Activated CD4-positive, alpha-beta memory T cell treated with anti-CD3 and anti-CD28 coated beads, Interleukin-2, amount 10 ng/mL, durations not matched to agents 7 days and 5 days (primary cell): Measurements from ENCODE around the gene LANCL1. TPM values are rescaled to one million over a fixed set of nuclear protein-coding genes. Genes with fewer than 3 reads are reported as not detected.

Experiments
- CTCF ChIA-PET: fragments of 350-600 bp; sonication (Branson Sonifier 250); formaldehyde crosslinking; loops from one replicate; lab custom pipeline; 2021; ENCODE audit warnings: antibody characterized with exemption, inconsistent platforms; lab: Charles Lee
- POLR2A ChIA-PET: fragments of 350-600 bp; sonication (Branson Sonifier 250); formaldehyde crosslinking; loops from one replicate; lab custom pipeline; 2021; ENCODE audit warnings: antibody characterized with exemption; lab: Charles Lee
- DNase-seq: peaks from one replicate; pipeline ENCODE4 v3.0.0-alpha.2; 2020
- H3K27ac Mint-ChIP-seq: one replicate; pipeline ENCODE4 v1.8.0; 2021; ENCODE audit warnings: mild to moderate bottlenecking, mixed read lengths
- H3K27me3 Mint-ChIP-seq: one replicate; pipeline ENCODE4 v1.8.0; 2021; ENCODE audit warnings: mixed read lengths
- H3K36me3 Mint-ChIP-seq: one replicate; pipeline ENCODE4 v1.8.0; 2021; ENCODE audit warnings: low read depth, mixed read lengths
- H3K4me1 Mint-ChIP-seq: one replicate; pipeline ENCODE4 v1.8.0; 2021; ENCODE audit warnings: mixed read lengths
- H3K4me3 Mint-ChIP-seq: one replicate; pipeline ENCODE4 v1.8.0; 2021; ENCODE audit warnings: mild to moderate bottlenecking, mixed read lengths
- H3K9me3 Mint-ChIP-seq: one replicate; pipeline ENCODE4 v1.8.0; 2021; ENCODE audit warnings: mixed read lengths
- total RNA-seq, 2 experiments: library from RNA; stranded (reverse); gene quantifications; one replicate each; pipeline ENCODE4 v1.2.3, GENCODE V29; 2021

Gene LANCL1
- total RNA-seq, 2 experiments from 2014 or later: 40.0 to 43.5 TPM

- H3K27me3 Mint-ChIP-seq: no peaks in the 10 kb centered on the region
- H3K9me3 Mint-ChIP-seq: peaks cover 12% of the 10 kb centered on the region
- no peak for DNase-seq
- peaks cover 31% of the 10 kb centered on the region for H3K4me1 Mint-ChIP-seq
- H3K4me3 Mint-ChIP-seq: no peak overlapping the region
- CTCF ChIA-PET: interaction anchor here (1.1 to 2.7 kb wide), 2 partner anchors 23 to 36 kb away, joined by 4 to 9 read pairs; no protein-coding TSS in a partner anchor
- H3K27ac Mint-ChIP-seq: no peak overlapping the region
- POLR2A ChIA-PET: no interaction called here
- no peaks in the 10 kb centered on the region for H3K36me3 Mint-ChIP-seq
Observed at GRCh38 chr2:210480764-210481163, 4.2 kb upstream of the LANCL1 start.

GRCh38 chr2:210480079-210480478, 3.5 kb upstream of the LANCL1 start:
- Mint-ChIP-seq H3K27ac (no peak overlapping the region), H3K4me3 (no peak overlapping the region), H3K9me3 (peaks cover 12% of the 10 kb centered on the region), H3K27me3 (no peaks in the 10 kb centered on the region), H3K4me1 (peaks cover 35% of the 10 kb centered on the region), H3K36me3 (no peaks in the 10 kb centered on the region)
- no peak for DNase-seq
- ChIA-PET CTCF (interaction anchor here (1.1 to 2.7 kb wide), 2 partner anchors 23 to 36 kb away, joined by 4 to 9 read pairs; no protein-coding TSS in a partner anchor), POLR2A (no interaction called here)

- Mint-ChIP-seq H3K27me3 (no peaks in the 10 kb centered on the region), H3K36me3 (peaks cover 10% of the 10 kb centered on the region), H3K27ac (no peak overlapping the region), H3K4me1 (peaks cover 42% of the 10 kb centered on the region), H3K9me3 (peaks cover 5% of the 10 kb centered on the region), H3K4me3 (no peak overlapping the region)
- ChIA-PET POLR2A (no interaction called here), CTCF (no interaction called here)
- DNase-seq: no peak
Observed at GRCh38 chr2:210478661-210479060, 2.1 kb upstream of the LANCL1 start.

- DNase-seq: peak; percentile 21
- Mint-ChIP-seq H3K36me3 (peaks cover 20% of the 10 kb centered on the region), H3K9me3 (peaks cover 2% of the 10 kb centered on the region), H3K27me3 (no peaks in the 10 kb centered on the region), H3K27ac (peak overlapping the region; percentile 78), H3K4me3 (peak overlapping the region; percentile 99), H3K4me1 (peaks cover 49% of the 10 kb centered on the region)
- CTCF ChIA-PET: interaction anchor here (1.3 to 1.4 kb wide), 2 partner anchors 12 to 27 kb away, joined by 3 to 5 read pairs; no protein-coding TSS in a partner anchor
- POLR2A ChIA-PET: interaction anchor here (0.8 kb wide), 1 partner anchor 8 kb away, joined by 3 read pairs; no protein-coding TSS in a partner anchor
Observed at GRCh38 chr2:210477496-210477895, 937 bp upstream of the LANCL1 start.

GRCh38 chr2:210475706-210476105, 853 bp downstream of the LANCL1 start:
- Mint-ChIP-seq H3K4me1 (peaks cover 49% of the 10 kb centered on the region), H3K9me3 (no peaks in the 10 kb centered on the region), H3K36me3 (peaks cover 32% of the 10 kb centered on the region), H3K27me3 (no peaks in the 10 kb centered on the region), H3K4me3 (peak overlapping the region; percentile 66), H3K27ac (peak overlapping the region; percentile 69)
- ChIA-PET POLR2A (no interaction called here), CTCF (interaction anchor here (0.9 kb wide), 1 partner anchor 27 kb away, joined by 3 read pairs; no protein-coding TSS in a partner anchor)
- no peak for DNase-seq

DNA sequence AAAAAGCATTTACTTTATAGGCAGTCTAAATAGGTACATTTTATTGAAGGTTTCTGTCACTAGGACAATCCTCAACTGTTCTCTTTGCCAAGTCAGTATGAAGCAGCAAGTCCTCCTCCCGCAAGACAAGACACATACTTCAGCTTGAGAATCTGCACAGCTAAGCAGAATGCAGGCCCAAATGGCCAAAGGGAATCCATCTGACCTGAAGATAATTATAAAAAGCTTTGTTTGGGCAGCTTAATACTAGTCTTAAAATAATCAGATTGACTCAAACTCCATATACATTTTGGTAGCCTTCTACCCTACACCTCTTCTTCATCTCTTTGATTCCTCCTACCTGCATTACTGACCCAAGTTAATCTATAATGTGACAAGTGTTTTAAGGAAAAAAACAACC, 1.8 kb downstream of the LANCL1 start:
- no peak overlapping the region for H3K27ac Mint-ChIP-seq
- H3K4me1 Mint-ChIP-seq: peaks cover 42% of the 10 kb centered on the region
- no peaks in the 10 kb centered on the region for H3K9me3 Mint-ChIP-seq
- POLR2A ChIA-PET: no interaction called here
- peak overlapping the region; percentile 41 for H3K4me3 Mint-ChIP-seq
- DNase-seq: no peak
- peaks cover 37% of the 10 kb centered on the region for H3K36me3 Mint-ChIP-seq
- no peaks in the 10 kb centered on the region for H3K27me3 Mint-ChIP-seq
- CTCF ChIA-PET: no interaction called here

DNA sequence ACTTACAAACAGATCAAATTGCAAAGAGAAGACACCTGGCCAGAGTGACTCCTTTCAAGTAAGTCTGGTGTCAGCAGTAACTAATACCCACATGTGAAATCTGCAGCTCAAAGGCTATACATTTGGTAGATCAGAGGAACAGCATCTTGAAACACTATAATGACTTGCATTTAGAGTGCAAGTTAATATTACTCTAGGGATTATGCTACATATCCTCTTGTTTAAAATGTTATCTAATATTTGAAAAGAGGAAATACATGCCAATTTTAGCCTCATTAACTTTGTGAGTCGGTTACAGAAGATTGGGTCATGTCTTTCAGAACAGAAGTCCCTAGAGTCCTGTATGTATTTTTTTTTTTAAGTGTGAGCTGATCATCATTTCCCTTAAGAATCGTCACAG, 15.2 kb downstream of the LANCL1 start:
- DNase-seq: no peak
- no peak overlapping the region for H3K27ac Mint-ChIP-seq
- peaks cover 43% of the 10 kb centered on the region for H3K36me3 Mint-ChIP-seq
- H3K27me3 Mint-ChIP-seq: no peaks in the 10 kb centered on the region
- H3K9me3 Mint-ChIP-seq: no peaks in the 10 kb centered on the region
- no peak overlapping the region for H3K4me3 Mint-ChIP-seq
- ChIA-PET CTCF (no interaction called here), POLR2A (no interaction called here)
- no peaks in the 10 kb centered on the region for H3K4me1 Mint-ChIP-seq

DNA sequence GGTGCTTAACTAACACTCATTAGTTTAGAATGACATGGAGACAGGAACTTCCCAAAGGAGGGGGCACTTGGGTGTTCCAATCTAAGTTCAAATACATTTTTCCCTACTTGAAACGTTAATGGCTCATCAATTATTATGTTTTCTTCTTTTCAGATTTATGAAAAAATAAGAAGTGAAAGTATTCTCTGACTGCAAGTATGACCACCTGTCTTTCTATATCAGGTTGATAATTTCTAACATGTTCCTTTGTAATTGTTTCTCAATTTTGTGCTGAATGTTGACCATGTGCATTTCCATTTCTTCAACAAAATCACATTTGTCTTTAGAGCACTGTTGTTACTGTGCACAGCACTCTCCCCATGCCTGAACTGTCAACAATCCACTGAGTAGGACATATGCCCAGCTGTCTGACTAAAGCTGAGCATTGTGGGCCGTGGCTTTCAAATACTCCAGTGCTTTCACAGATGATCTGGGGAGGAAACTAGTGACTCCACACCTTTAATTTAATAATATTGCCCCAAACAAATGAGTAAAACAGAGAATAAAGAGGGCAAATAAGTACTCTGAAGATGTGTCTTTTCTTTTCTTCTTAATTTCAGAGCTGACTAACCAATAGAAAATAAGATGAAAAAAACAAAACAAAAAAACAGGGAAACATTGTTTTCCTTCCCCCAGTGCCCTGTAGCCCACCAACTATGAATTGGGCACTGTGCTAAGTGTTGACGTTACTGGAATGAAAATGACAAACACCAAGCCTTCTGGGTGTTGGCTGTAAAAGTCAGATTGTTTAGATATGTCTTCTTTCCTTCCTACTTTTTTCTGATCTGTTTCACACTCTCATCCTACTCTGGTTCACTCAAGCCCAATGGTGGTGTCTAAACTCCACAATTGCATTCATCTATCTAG, 16.0 kb downstream of the LANCL1 start:
- Mint-ChIP-seq H3K27me3 (no peaks in the 10 kb centered on the region), H3K36me3 (peaks cover 39% of the 10 kb centered on the region), H3K9me3 (no peaks in the 10 kb centered on the region), H3K4me1 (no peaks in the 10 kb centered on the region), H3K27ac (no peak overlapping the region), H3K4me3 (no peak overlapping the region)
- no peak for DNase-seq
- ChIA-PET CTCF (interaction anchor here (0.6 kb wide), 2 partner anchors 7 to 75 kb away, joined by 3 read pairs; no protein-coding TSS in a partner anchor), POLR2A (no interaction called here)

- CTCF ChIA-PET: interaction anchor here (0.6 kb wide), 1 partner anchor 8 kb away, joined by 3 read pairs; no protein-coding TSS in a partner anchor
- Mint-ChIP-seq H3K4me1 (no peaks in the 10 kb centered on the region), H3K36me3 (peaks cover 35% of the 10 kb centered on the region), H3K27me3 (no peaks in the 10 kb centered on the region), H3K9me3 (no peaks in the 10 kb centered on the region), H3K27ac (no peak overlapping the region), H3K4me3 (no peak overlapping the region)
- POLR2A ChIA-PET: no interaction called here
- no peak for DNase-seq
Observed at GRCh38 chr2:210459880-210460279, 16.7 kb downstream of the LANCL1 start.

DNA sequence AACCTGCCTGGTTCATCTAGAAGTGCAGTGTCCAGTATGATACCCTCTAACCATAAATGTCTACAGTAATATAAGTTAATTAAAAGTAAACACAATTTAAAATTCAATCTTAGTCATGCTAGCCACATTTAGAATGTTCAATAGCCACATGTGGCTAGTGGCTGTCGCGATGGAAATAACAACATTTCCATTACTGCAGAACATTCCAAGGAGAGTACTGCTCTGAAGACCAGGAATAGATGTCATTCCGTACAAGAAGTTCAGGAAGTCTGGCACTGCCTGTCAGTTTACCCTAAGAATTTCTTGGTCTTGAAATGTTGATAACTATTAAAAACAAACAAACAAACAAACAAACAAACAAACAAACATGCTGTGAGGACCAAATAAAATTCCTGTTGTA, 17.2 kb downstream of the LANCL1 start:
- Mint-ChIP-seq H3K4me1 (no peaks in the 10 kb centered on the region), H3K27me3 (no peaks in the 10 kb centered on the region), H3K27ac (no peak overlapping the region), H3K36me3 (peaks cover 39% of the 10 kb centered on the region), H3K9me3 (no peaks in the 10 kb centered on the region), H3K4me3 (no peak overlapping the region)
- ChIA-PET POLR2A (no interaction called here), CTCF (interaction anchor here (0.6 kb wide), 1 partner anchor 8 kb away, joined by 3 read pairs; no protein-coding TSS in a partner anchor)
- no peak for DNase-seq

DNA sequence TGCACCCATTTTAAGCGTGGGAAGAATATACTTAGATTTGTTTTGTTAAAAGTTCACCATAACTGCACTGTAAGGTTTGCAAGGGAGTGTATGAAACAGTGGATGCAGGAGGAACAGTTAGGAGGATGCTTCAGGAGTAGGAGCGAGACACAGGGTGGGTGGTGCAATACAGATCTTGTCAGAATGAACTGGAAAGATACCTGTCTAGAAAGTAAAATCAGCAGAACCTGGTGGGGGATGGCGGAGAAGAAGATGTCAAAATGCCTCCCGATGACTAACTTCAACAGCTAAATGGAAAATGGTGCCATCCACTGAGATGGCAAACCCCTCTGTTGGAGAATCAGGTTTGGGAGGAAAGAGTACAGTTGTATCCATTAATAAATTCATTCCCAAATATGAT, 18.2 kb downstream of the LANCL1 start:
- Mint-ChIP-seq H3K27ac (no peak overlapping the region), H3K27me3 (no peaks in the 10 kb centered on the region), H3K36me3 (peaks cover 48% of the 10 kb centered on the region), H3K4me1 (no peaks in the 10 kb centered on the region), H3K9me3 (no peaks in the 10 kb centered on the region), H3K4me3 (no peak overlapping the region)
- POLR2A ChIA-PET: no interaction called here
- CTCF ChIA-PET: interaction anchor here (0.6 kb wide), 1 partner anchor 49 kb away, joined by 3 read pairs; no protein-coding TSS in a partner anchor
- no peak for DNase-seq

DNA sequence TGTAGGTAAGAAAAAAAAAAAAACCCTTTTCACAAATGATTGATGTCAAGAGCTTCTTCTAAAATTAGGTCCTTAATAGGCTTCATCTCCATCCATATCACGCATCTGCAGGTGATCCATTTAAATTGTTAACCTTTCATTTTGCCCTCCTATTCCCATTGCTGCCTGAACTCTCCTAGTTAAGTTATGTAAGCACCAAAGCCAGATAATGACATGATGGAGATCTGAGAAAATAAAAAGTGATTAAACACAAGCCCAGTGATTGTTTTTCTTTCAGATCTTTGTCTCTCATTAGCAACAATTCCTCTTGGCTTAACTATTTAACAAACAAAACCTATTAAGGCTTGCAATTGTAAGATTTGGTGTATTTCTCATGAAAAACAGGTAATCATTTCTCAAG, 20.0 kb downstream of the LANCL1 start:
- no peak for DNase-seq
- ChIA-PET POLR2A (no interaction called here), CTCF (no interaction called here)
- H3K27me3 Mint-ChIP-seq: no peaks in the 10 kb centered on the region
- H3K4me1 Mint-ChIP-seq: no peaks in the 10 kb centered on the region
- H3K9me3 Mint-ChIP-seq: no peaks in the 10 kb centered on the region
- H3K36me3 Mint-ChIP-seq: peaks cover 48% of the 10 kb centered on the region
- no peak overlapping the region for H3K4me3 Mint-ChIP-seq
- H3K27ac Mint-ChIP-seq: no peak overlapping the region

DNA sequence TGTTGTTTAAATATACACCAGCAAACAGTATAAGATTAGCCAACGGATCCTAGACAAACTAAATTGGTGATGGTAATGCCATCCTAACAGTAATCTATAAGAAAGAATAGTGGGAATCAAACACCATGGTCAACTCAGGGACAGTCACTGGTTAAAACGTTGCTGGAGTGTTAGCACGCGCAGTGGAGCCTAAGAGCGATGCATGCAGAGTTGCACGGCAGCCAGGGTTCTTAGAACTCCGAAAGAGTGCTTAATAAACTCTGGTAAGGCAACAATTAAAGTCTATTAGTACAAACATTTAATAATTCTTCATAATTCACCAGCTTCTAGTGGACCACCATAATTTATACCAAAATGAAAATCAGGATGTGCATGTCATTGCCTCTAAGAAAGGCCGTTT, 22.2 kb downstream of the LANCL1 start:
- H3K27ac Mint-ChIP-seq: no peak overlapping the region
- peaks cover 11% of the 10 kb centered on the region for H3K9me3 Mint-ChIP-seq
- DNase-seq: no peak
- no peaks in the 10 kb centered on the region for H3K27me3 Mint-ChIP-seq
- CTCF ChIA-PET: interaction anchor here (0.9 kb wide), 1 partner anchor 10 kb away, joined by 3 read pairs; no protein-coding TSS in a partner anchor
- peaks cover 57% of the 10 kb centered on the region for H3K36me3 Mint-ChIP-seq
- no peaks in the 10 kb centered on the region for H3K4me1 Mint-ChIP-seq
- POLR2A ChIA-PET: no interaction called here
- no peak overlapping the region for H3K4me3 Mint-ChIP-seq
